Astrocyte (in vitro differentiated cells and primary cell): ENCODE measurements around the gene RAET1L.
"Not testable (repeated sequence)": the region's sequence is repeated elsewhere in the genome, so short reads cannot be mapped to it uniquely, and the experiment has no call there.

Experiments
- CTCF ChIP-seq: IDR thresholded peaks from 2 replicates; pipeline ENCODE4 v1.5.1; 2011; ENCODE audit warnings: low read depth, mild to moderate bottlenecking, inconsistent platforms, low read length, moderate library complexity; ENCODE audit not compliant: insufficient read depth
- EZH2 ChIP-seq: IDR thresholded peaks from 2 replicates; pipeline ENCODE4 v1.6.1; 2012; ENCODE audit warnings: mild to moderate bottlenecking, low read length, inconsistent platforms; ENCODE audit not compliant: insufficient read depth

GRCh38 chr6:150013785-150014622 lies 11.3 kb downstream of the RAET1L start:
- not testable (repeated sequence) for TF ChIP-seq EZH2, CTCF
